Measurements from ENCODE around the gene SAMD4B. TPM values are rescaled to one million over a fixed set of nuclear protein-coding genes. Genes with fewer than 3 reads are reported as not detected.

SAMD4B gene
- total and polyA plus RNA-seq, 7 donors: 28.4 to 83.6 (median 52.7) TPM

DNA sequence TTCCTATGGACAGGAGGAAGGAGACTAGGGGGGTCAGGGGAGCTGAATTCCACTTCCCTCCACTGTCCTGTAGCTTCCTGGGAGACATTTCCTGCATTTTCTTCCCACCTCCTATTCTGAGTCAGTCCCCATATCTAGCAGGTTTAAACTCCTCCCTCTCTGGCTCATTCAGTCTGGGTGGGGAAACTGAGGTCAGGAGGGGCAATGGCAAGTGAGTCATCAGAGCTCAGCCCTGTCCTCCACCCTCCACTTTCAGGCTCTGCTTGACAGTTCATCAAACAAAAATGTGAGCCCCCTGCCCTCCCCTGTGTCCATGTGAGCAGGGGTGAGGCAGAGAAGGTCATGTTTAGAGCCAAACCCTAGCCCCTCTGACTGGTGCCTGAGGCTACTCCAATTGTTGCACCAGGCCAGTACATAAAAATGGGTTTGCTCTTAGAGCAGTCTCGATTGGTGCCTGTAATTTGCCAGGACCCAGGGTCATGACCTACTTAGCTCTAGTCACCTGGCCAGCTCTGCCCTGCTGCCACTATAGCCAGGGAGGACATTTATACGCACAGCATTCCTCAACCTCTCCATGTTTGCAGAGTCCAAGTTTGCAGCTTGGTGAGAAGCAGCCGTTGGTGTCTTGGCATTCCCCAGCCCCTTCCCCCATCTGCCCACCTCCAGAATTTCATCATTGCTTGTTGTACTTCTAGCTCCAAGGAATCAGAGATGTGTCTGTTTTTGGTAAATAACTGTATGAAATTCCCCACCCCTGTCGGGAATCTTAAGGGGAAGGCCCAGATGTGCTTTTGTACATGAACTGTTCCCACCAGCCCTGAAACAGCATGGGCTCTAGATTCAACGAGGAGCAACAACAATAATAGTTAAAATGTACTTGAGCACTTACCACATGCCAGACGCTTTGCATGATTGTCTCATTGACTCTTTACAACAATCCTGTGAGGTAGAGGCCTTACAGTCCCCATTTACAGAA lies 20.7 kb downstream of the SAMD4B start:
- Histone ChIP-seq H3K27ac (peak overlapping the region; percentile 54 to 77 (median 62)), H3K4me1 (peaks cover 0 to 21% (median 5%) of the 10 kb centered on the region in 4 donors)
- TF ChIP-seq EP300 (IDR thresholded peaks at IDR 0.05): no peak
- no peak for TF ChIP-seq POLR2A (IDR thresholded peaks at IDR 0.05)
- no peak for TF ChIP-seq POLR2AphosphoS5 (IDR thresholded peaks at IDR 0.05)
- TF ChIP-seq, protein P1, sequence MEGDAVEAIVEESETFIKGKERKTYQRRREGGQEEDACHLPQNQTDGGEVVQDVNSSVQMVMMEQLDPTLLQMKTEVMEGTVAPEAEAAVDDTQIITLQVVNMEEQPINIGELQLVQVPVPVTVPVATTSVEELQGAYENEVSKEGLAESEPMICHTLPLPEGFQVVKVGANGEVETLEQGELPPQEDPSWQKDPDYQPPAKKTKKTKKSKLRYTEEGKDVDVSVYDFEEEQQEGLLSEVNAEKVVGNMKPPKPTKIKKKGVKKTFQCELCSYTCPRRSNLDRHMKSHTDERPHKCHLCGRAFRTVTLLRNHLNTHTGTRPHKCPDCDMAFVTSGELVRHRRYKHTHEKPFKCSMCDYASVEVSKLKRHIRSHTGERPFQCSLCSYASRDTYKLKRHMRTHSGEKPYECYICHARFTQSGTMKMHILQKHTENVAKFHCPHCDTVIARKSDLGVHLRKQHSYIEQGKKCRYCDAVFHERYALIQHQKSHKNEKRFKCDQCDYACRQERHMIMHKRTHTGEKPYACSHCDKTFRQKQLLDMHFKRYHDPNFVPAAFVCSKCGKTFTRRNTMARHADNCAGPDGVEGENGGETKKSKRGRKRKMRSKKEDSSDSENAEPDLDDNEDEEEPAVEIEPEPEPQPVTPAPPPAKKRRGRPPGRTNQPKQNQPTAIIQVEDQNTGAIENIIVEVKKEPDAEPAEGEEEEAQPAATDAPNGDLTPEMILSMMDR (IDR thresholded peaks at IDR 0.05): no peak

GRCh38 chr19:39363901-39364457 lies 21.8 kb downstream of the SAMD4B start:
- peak overlapping the region; percentile 54 to 77 (median 66) for H3K27ac ChIP-seq

More for the DNA sequence above, 20.7 kb downstream of the SAMD4B start:
- H3K9me3 ChIP-seq: no peaks in the 10 kb centered on the region
- no peaks in the 10 kb centered on the region for H3K27me3 ChIP-seq
- WGBS, 2 donors: 68 to 75% methylated on average over 6 of the region's 6 CpGs
- intact Hi-C loops (cut with DNase I): no loop called here
- peaks cover 3 to 91% (median 27%) of the 10 kb centered on the region in 4 donors for H3K36me3 ChIP-seq
- no peak for DNase-seq
- no peak overlapping the region for H3K4me3 ChIP-seq

DNA sequence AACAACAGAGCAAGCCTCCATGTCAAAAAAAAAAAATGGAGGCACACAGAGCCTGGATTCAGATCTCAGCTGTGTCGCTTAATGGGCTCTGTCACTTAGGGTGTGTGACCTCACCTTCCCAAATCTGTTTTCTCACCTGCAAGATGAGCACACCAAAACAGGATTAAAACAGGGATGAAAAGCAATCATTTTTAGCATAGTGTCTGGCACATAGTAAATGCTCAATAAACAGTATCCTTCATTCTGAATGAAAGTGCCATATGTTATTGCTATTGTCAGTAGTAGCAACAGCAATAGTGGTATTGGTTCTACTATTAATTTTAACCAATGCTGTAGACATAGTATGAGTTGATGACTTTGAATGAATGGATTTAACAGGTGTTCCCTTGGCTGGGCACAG lies 23.3 kb downstream of the SAMD4B start:
- WGBS, 2 donors: 100% methylated on average over 1 of the region's 1 CpG

More at GRCh38 chr19:39363901-39364457, 21.8 kb downstream of the SAMD4B start:
- WGBS, 2 donors: 73 to 80% methylated on average over 5 of the region's 5 CpGs
- intact Hi-C loops (cut with DNase I): no loop called here
- Histone ChIP-seq H3K9me3 (no peaks in the 10 kb centered on the region), H3K36me3 (peaks cover 2 to 91% (median 22%) of the 10 kb centered on the region in 4 donors), H3K4me3 (no peak overlapping the region), H3K4me1 (peaks cover 0 to 21% (median 5%) of the 10 kb centered on the region in 4 donors), H3K27me3 (no peaks in the 10 kb centered on the region)
- TF ChIP-seq POLR2A (IDR thresholded peaks at IDR 0.05) (no peak), EP300 (IDR thresholded peaks at IDR 0.05) (peak in 1 of 4 donors; percentile 3), POLR2AphosphoS5 (IDR thresholded peaks at IDR 0.05) (peak in 3 of 4 donors; percentile 23 to 38 (median 31))
- TF ChIP-seq, protein P1 (IDR thresholded peaks at IDR 0.05): no peak
- peak; percentile 86 for DNase-seq

DNA sequence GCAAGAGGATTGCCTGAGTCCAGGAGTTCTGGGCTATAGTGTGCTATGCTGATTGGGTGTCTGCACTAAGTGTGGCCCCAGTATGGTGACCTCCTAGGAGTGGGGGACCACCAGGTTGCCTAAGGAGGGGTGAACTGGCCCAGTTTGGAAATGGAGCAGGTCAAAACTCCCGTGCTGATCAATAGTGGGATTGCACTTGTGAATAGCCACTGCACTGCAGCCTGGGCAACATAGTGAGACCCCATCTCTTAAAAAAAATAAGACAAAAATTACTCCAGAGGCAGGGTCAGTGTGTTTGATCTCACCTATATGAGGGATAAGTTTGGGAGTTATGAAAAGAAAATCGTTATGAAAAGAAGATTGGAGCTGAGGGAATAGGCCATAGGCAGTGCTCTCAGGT lies 27.0 kb downstream of the SAMD4B start:
- H3K36me3 ChIP-seq: peaks cover 13 to 66% (median 28%) of the 10 kb centered on the region in 4 donors
- peaks cover 0 to 30% (median 24%) of the 10 kb centered on the region in 4 donors for H3K4me1 ChIP-seq
- no peak overlapping the region for H3K27ac ChIP-seq
- H3K4me3 ChIP-seq: no peak overlapping the region
- H3K9me3 ChIP-seq: no peaks in the 10 kb centered on the region
- 88 to 91% methylated on average over 2 of the region's 2 CpGs for WGBS, 2 donors
- DNase-seq: no peak
- no peaks in the 10 kb centered on the region for H3K27me3 ChIP-seq
- intact Hi-C loops (cut with DNase I): no loop called here
- TF ChIP-seq POLR2A (IDR thresholded peaks at IDR 0.05): no peak
- TF ChIP-seq, protein P1 (IDR thresholded peaks at IDR 0.05): no peak
- TF ChIP-seq EP300 (IDR thresholded peaks at IDR 0.05): no peak
- TF ChIP-seq POLR2AphosphoS5 (IDR thresholded peaks at IDR 0.05): no peak

More for the DNA sequence above, 23.3 kb downstream of the SAMD4B start:
- Histone ChIP-seq H3K36me3 (peaks cover 10 to 90% (median 28%) of the 10 kb centered on the region in 4 donors), H3K4me1 (peaks cover 0 to 21% (median 5%) of the 10 kb centered on the region in 4 donors), H3K27ac (peak overlapping the region in 3 of 4 donors; percentile 64 to 77 (median 69)), H3K9me3 (no peaks in the 10 kb centered on the region), H3K27me3 (no peaks in the 10 kb centered on the region), H3K4me3 (no peak overlapping the region)
- intact Hi-C loops (cut with DNase I): no loop called here
- TF ChIP-seq, protein P1 (IDR thresholded peaks at IDR 0.05): no peak
- TF ChIP-seq POLR2A (IDR thresholded peaks at IDR 0.05) (no peak), EP300 (IDR thresholded peaks at IDR 0.05) (no peak), POLR2AphosphoS5 (IDR thresholded peaks at IDR 0.05) (no peak)
- DNase-seq: no peak
